ENCODE results near the gene HOXA13. TPM values are rescaled to one million over a fixed set of nuclear protein-coding genes. Genes with fewer than 3 reads are reported as not detected.

HOXA13 gene
- total RNA-seq, 4 donors from 2014 or later: 0.12 TPM; not detected in 3

- Histone ChIP-seq H3K9me3 (peaks cover 0 to 3% (median 0%) of the 10 kb centered on the region in 3 donors), H3K27ac (no peak overlapping the region), H3K4me1 (peaks cover 0 to 47% (median 23%) of the 10 kb centered on the region in 3 donors), H3K36me3 (no peaks in the 10 kb centered on the region), H3K4me3 (no peak overlapping the region), H3K27me3 (peaks cover 100% of the 10 kb centered on the region)
- ATAC-seq: no peak
- 68 to 69% methylated on average over 13 to 22 of the region's 24 CpGs for WGBS, 2 donors (ENCODE audit: low coverage in 1 of 2)
- no peak for TF ChIP-seq POLR2AphosphoS5 (IDR thresholded peaks at IDR 0.05)
Observed at GRCh38 chr7:27163288-27164044, 36.4 kb downstream of the HOXA13 start.

- no peak for TF ChIP-seq EP300 (IDR thresholded peaks at IDR 0.05)
- TF ChIP-seq POLR2A (IDR thresholded peaks at IDR 0.05): no peak
- no peak for TF ChIP-seq POLR2AphosphoS5 (IDR thresholded peaks at IDR 0.05)
- TF ChIP-seq CTCF (IDR thresholded peaks at IDR 0.05): no peak
- Histone ChIP-seq H3K4me1 (peaks cover 0 to 47% (median 23%) of the 10 kb centered on the region in 3 donors), H3K36me3 (no peaks in the 10 kb centered on the region), H3K27ac (no peak overlapping the region), H3K9me3 (peaks cover 0 to 3% (median 0%) of the 10 kb centered on the region in 3 donors), H3K27me3 (peaks cover 100% of the 10 kb centered on the region), H3K4me3 (no peak overlapping the region)
- WGBS, 2 donors (ENCODE audit: low coverage in 1 of 2): 77 to 87% methylated on average over 7 of the region's 7 CpGs
- ATAC-seq: no peak
Observed at GRCh38 chr7:27162561-27163287, 37.2 kb downstream of the HOXA13 start.

GRCh38 chr7:27161721-27162560, 38.0 kb downstream of the HOXA13 start:
- Histone ChIP-seq H3K9me3 (peaks cover 0 to 3% (median 0%) of the 10 kb centered on the region in 3 donors), H3K36me3 (no peaks in the 10 kb centered on the region), H3K4me1 (peaks cover 0 to 50% (median 23%) of the 10 kb centered on the region in 3 donors), H3K4me3 (no peak overlapping the region), H3K27ac (no peak overlapping the region), H3K27me3 (peaks cover 100% of the 10 kb centered on the region)
- TF ChIP-seq EP300 (IDR thresholded peaks at IDR 0.05) (no peak), CTCF (IDR thresholded peaks at IDR 0.05) (no peak), POLR2AphosphoS5 (IDR thresholded peaks at IDR 0.05) (no peak), POLR2A (IDR thresholded peaks at IDR 0.05) (no peak)
- 44% methylated on average over 3 of the region's 30 CpGs; no CpG with 5 or more reads in 1 of the 2 donors for WGBS, 2 donors (ENCODE audit: low coverage in 1 of 2)
- no peak for ATAC-seq

GRCh38 chr7:27161214-27161720, 38.6 kb downstream of the HOXA13 start:
- peak in 1 of 4 experiments; percentile 6 for TF ChIP-seq CTCF (IDR thresholded peaks at IDR 0.05)
- no peak for TF ChIP-seq EP300 (IDR thresholded peaks at IDR 0.05)
- TF ChIP-seq POLR2A (IDR thresholded peaks at IDR 0.05): no peak
- ATAC-seq: no peak
- peak overlapping the region; percentile 29 to 62 for H3K4me3 ChIP-seq
- peak overlapping the region in 1 of 4 donors; percentile 51 for H3K27ac ChIP-seq
- 0 to 23% methylated on average over 2 to 8 of the region's 27 CpGs for WGBS, 2 donors (ENCODE audit: low coverage in 1 of 2)
- H3K4me1 ChIP-seq: peaks cover 0 to 50% (median 20%) of the 10 kb centered on the region in 3 donors
- H3K9me3 ChIP-seq: peaks cover 0 to 3% (median 0%) of the 10 kb centered on the region in 3 donors
- H3K27me3 ChIP-seq: peaks cover 100% of the 10 kb centered on the region
- H3K36me3 ChIP-seq: no peaks in the 10 kb centered on the region
